ENCODE data around the gene MED13L. TPM values are rescaled to one million over a fixed set of nuclear protein-coding genes. Genes with fewer than 3 reads are reported as not detected.

The MED13L gene
- total and polyA plus RNA-seq, 12 donors = 8.8 to 106 (median 73.8) TPM

DNA sequence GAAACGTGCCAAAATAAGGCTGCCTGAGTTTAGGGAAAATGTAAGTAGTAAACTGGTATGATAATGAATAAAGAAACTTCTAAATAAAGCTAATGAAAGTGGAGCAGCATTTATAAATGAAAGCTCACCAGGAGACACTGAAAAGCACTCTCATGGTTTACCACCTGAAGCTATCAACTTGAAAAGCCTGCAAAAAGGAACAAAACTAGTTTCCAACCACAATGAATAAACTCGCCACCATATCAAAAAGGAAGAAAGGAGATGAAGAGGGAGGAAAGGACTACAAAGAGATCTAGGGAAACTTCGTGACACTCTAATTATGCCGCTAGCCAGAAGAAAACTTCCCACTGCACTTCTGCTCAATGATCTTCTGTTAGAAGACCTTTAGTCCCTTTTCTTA, 66.7 kb downstream of the MED13L start:
- peaks cover 8 to 35% of the 10 kb centered on the region in 2 donors for H3K4me1 ChIP-seq (replicated peaks in 1 of 2)
- 83 to 89% (median 85%) methylated on average over 4 of the region's 4 CpGs for WGBS, 4 donors
- H3K27me3 ChIP-seq = no peaks in the 10 kb centered on the region
- no peak overlapping the region for H3K27ac ChIP-seq
- intact Hi-C loops (cut with DNase I) = loop anchor here in 1 of 2 donors (10.0 kb wide), 1 partner anchor 56 kb away; no protein-coding TSS in a partner anchor
- DNase-seq = no peak
- no peak overlapping the region for H3K4me3 ChIP-seq
- no peaks in the 10 kb centered on the region for H3K9me3 ChIP-seq (replicated peaks in 1 of 3)
- no peaks in the 10 kb centered on the region for H3K36me3 ChIP-seq (replicated peaks in 1 of 2)
- no peak for TF ChIP-seq POLR2A (IDR thresholded peaks at IDR 0.05)
- TF ChIP-seq CTCF (IDR thresholded peaks at IDR 0.05) = no peak

DNA sequence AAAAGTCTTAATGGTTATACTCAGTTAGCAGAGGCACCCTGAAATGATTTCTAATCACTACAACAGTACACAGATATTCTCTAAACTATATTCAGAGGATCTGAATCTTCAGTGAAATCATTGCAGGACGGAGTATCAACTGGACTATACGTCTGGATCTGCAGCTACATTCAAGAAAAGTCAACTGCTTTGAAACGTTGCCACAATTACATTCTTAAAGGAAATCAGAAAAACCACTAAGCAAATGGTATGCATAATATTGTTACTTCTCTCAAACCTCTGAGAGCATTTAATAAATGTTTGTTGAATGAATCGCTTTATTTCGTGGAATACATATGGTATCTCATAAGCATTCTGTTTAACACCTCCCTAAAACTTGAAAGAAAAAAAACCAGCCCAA, 67.4 kb downstream of the MED13L start:
- Histone ChIP-seq H3K27me3 (no peaks in the 10 kb centered on the region), H3K4me1 (replicated peaks in 1 of 2) (peaks cover 8 to 35% of the 10 kb centered on the region in 2 donors), H3K36me3 (replicated peaks in 1 of 2) (no peaks in the 10 kb centered on the region), H3K4me3 (no peak overlapping the region), H3K9me3 (replicated peaks in 1 of 3) (no peaks in the 10 kb centered on the region), H3K27ac (no peak overlapping the region)
- TF ChIP-seq POLR2A (IDR thresholded peaks at IDR 0.05) (no peak), CTCF (IDR thresholded peaks at IDR 0.05) (no peak)
- intact Hi-C loops (cut with DNase I) = loop anchor here in 1 of 2 donors (10.0 kb wide), 1 partner anchor 55 kb away; no protein-coding TSS in a partner anchor
- DNase-seq = no peak
- 81 to 84% (median 83%) methylated on average over 5 of the region's 5 CpGs for WGBS, 4 donors

DNA sequence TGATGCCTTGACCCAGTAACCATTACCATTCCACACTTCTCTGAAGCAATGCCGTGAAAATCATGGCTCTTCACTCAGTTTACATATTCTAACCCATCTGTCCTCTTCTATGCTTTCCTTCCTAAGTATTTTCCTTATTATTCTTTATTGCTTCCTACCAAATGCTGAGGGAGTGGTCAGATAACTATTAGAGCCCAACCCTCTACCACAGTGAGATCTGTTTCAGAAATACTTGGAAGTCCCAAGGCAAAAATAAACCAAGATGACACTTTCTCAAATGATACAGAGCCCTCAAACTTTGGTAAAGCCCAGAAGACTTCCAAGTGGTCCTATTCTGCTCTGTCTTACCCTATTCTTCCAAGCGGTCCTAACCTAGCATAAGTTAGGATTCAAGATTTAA, 68.0 kb downstream of the MED13L start:
- TF ChIP-seq CTCF (IDR thresholded peaks at IDR 0.05) (no peak), POLR2A (IDR thresholded peaks at IDR 0.05) (no peak)
- H3K27ac ChIP-seq = no peak overlapping the region
- no peaks in the 10 kb centered on the region for H3K9me3 ChIP-seq (replicated peaks in 1 of 3)
- no peaks in the 10 kb centered on the region for H3K27me3 ChIP-seq
- no peak for DNase-seq
- peaks cover 8 to 36% of the 10 kb centered on the region in 2 donors for H3K4me1 ChIP-seq (replicated peaks in 1 of 2)
- intact Hi-C loops (cut with DNase I) = no loop called here
- no peaks in the 10 kb centered on the region for H3K36me3 ChIP-seq (replicated peaks in 1 of 2)
- 70 to 78% (median 72%) methylated on average over 2 of the region's 2 CpGs for WGBS, 4 donors
- no peak overlapping the region for H3K4me3 ChIP-seq

GRCh38 chr12:116207274-116207673, 70.2 kb downstream of the MED13L start:
- intact Hi-C loops (cut with DNase I) = no loop called here
- WGBS, 4 donors = 95 to 99% (median 98%) methylated on average over 3 of the region's 3 CpGs
- no peaks in the 10 kb centered on the region for H3K36me3 ChIP-seq (replicated peaks in 1 of 2)
- no peak overlapping the region for H3K4me3 ChIP-seq
- TF ChIP-seq CTCF (IDR thresholded peaks at IDR 0.05) (no peak), POLR2A (IDR thresholded peaks at IDR 0.05) (no peak)
- DNase-seq = no peak
- H3K27ac ChIP-seq = no peak overlapping the region
- H3K9me3 ChIP-seq (replicated peaks in 1 of 3) = no peaks in the 10 kb centered on the region
- peaks cover 3 to 27% of the 10 kb centered on the region in 2 donors for H3K4me1 ChIP-seq (replicated peaks in 1 of 2)
- no peaks in the 10 kb centered on the region for H3K27me3 ChIP-seq
